NCI-H1436 treated with DMSO at 0.1 percent for 48 hours (cell line): ENCODE data around the gene USP11.

Experiments used
- DNase-seq: peaks from one replicate; lab custom pipeline; 2025; lab: John Stamatoyannopoulos, UW

The USP11 gene

GRCh38 chrX:47204970-47205369 is 27.8 kb upstream of the USP11 start:
- no peak for DNase-seq

GRCh38 chrX:47206316-47206715 is 26.5 kb upstream of the USP11 start:
- DNase-seq = no peak

GRCh38 chrX:47208108-47208507 is 24.7 kb upstream of the USP11 start:
- no peak for DNase-seq

GRCh38 chrX:47209508-47210238 is 23.1 kb upstream of the USP11 start:
- DNase-seq = no peak

GRCh38 chrX:47210661-47211425 is 22.0 kb upstream of the USP11 start:
- DNase-seq = no peak

GRCh38 chrX:47212381-47213293 is 20.2 kb upstream of the USP11 start:
- DNase-seq = no peak

GRCh38 chrX:47214435-47215077 is 18.3 kb upstream of the USP11 start:
- DNase-seq = no peak

GRCh38 chrX:47215291-47215900 is 17.4 kb upstream of the USP11 start:
- no peak for DNase-seq

GRCh38 chrX:47216393-47216925 is 16.4 kb upstream of the USP11 start:
- no peak for DNase-seq

GRCh38 chrX:47217121-47217851 is 15.5 kb upstream of the USP11 start:
- no peak for DNase-seq

- DNase-seq = peak; percentile 87
Observed at GRCh38 chrX:47217852-47218279, 14.9 kb upstream of the USP11 start.

- peak; percentile 27 for DNase-seq
Observed at GRCh38 chrX:47218280-47218919, 14.4 kb upstream of the USP11 start, which contains the start of gene CDK16. CDK16 (plus strand) TSS chrX:47218681; CDS start chrX:47223558, 4,877 bp downstream.

- no peak for DNase-seq
Observed at GRCh38 chrX:47218920-47219815, 13.6 kb upstream of the USP11 start.

- no peak for DNase-seq
Observed at GRCh38 chrX:47221756-47222155, 11.1 kb upstream of the USP11 start.

GRCh38 chrX:47222751-47223350 is 10.0 kb upstream of the USP11 start:
- DNase-seq = no peak

- DNase-seq = no peak
Observed at GRCh38 chrX:47223476-47224250, 9.1 kb upstream of the USP11 start.

GRCh38 chrX:47224266-47224895 is 8.4 kb upstream of the USP11 start:
- DNase-seq = no peak
